ENCODE data around the gene MAMDC4. TPM values are rescaled to one million over a fixed set of nuclear protein-coding genes. Genes with fewer than 3 reads are reported as not detected.
A peak's percentile ranks its signal among the peaks of the same experiment; 100 is the strongest.

The MAMDC4 gene
- total and polyA plus RNA-seq, 2 of the 8 experiments (the other 6 are each of a cell fraction or from before 2014, with no cell fraction given): 3.1 to 4.5 TPM

GRCh38 chr9:136847088-136847825, 4.9 kb upstream of the MAMDC4 start (continued):
- TF ChIP-seq CTBP2 (IDR thresholded peaks at IDR 0.05; ENCODE audit: borderline replicate concordance, insufficient read depth, insufficient read length, low read length) (no peak), YY1 (IDR thresholded peaks at IDR 0.05; ENCODE audit: low read depth, low read length) (peak; percentile 80), MAX (IDR thresholded peaks at IDR 0.05) (peak; percentile 81), GABPA (IDR thresholded peaks at IDR 0.05; ENCODE audit: borderline replicate concordance, insufficient read depth, low read length) (no peak; the same call in 1 of the 2 replicates), SP4 (IDR thresholded peaks at IDR 0.05; ENCODE audit: low read length) (peak; percentile 70), CHD1 (IDR thresholded peaks at IDR 0.05; ENCODE audit: low read depth, low read length) (no peak), SIX5 (IDR thresholded peaks at IDR 0.05; ENCODE audit: low read depth, low read length) (no peak), CHD7 (IDR thresholded peaks at IDR 0.05; ENCODE audit: insufficient replicate concordance, low read length) (no peak), ZNF274 (IDR thresholded peaks at IDR 0.05; ENCODE audit: borderline replicate concordance, extremely low read depth, low read length) (no peak), CEBPB (IDR thresholded peaks at IDR 0.05; ENCODE audit: low read depth, low read length) (no peak), POLR2AphosphoS5 (IDR thresholded peaks at IDR 0.05; ENCODE audit: low read depth, low read length) (peak; percentile 60; the same call in 1 of the 2 replicates)

Measured in H1 (cell line).